ENCODE data around the gene COL19A1. TPM values are rescaled to one million over a fixed set of nuclear protein-coding genes. Genes with fewer than 3 reads are reported as not detected.

The COL19A1 gene
- total and polyA plus RNA-seq, 9 of the 15 experiments (the other 6 are each of a cell fraction or from before 2014, with no cell fraction given) = not detected

GRCh38 chr6:70188202-70188601 is 321.8 kb downstream of the COL19A1 start (continued):
- TF ChIP-seq ZNF277 (CRISPR knock-in tag; IDR thresholded peaks at IDR 0.05; ENCODE audit: borderline replicate concordance) = no peak
- TF ChIP-seq ZC3H4 (CRISPR knock-in tag; IDR thresholded peaks at IDR 0.05; ENCODE audit: borderline replicate concordance) = no peak
- no peak for TF ChIP-seq POLR3G (IDR thresholded peaks at IDR 0.05; ENCODE audit: extremely low read depth, insufficient read length, insufficient replicate concordance)
- no peak for TF ChIP-seq ZNF140 (CRISPR knock-in tag; IDR thresholded peaks at IDR 0.05)
- no peak for TF ChIP-seq THAP7 (CRISPR knock-in tag; IDR thresholded peaks at IDR 0.05)
- TF ChIP-seq MAFK (IDR thresholded peaks at IDR 0.05; ENCODE audit: low read length) = no peak
- no peak for TF ChIP-seq ZBTB11 (CRISPR knock-in tag; IDR thresholded peaks at IDR 0.05)
- no peak for TF ChIP-seq ZNF263 (CRISPR knock-in tag; IDR thresholded peaks at IDR 0.05; ENCODE audit: borderline replicate concordance)
- no peak for TF ChIP-seq BRD9 (IDR thresholded peaks at IDR 0.05; ENCODE audit: low read depth, partially characterized antibody)
